AG09309 (cell line): ENCODE data around the gene BPIFB3.

Source experiments
- DNase-seq: peaks from one replicate; pipeline ENCODE4 v3.0.0-alpha.2; 2010; ENCODE audit warnings: low read depth
- H3K4me3 ChIP-seq: 2 replicates; pipeline ENCODE4 v1.5.1; 2011; ENCODE audit warnings: mild to moderate bottlenecking, low read depth, low read length, moderate library complexity; ENCODE audit not compliant: control insufficient read depth
- CTCF ChIP-seq: IDR thresholded peaks from 2 replicates; pipeline ENCODE4 v1.5.1; 2011; ENCODE audit warnings: mild to moderate bottlenecking, low read depth, low read length, inconsistent platforms; ENCODE audit not compliant: insufficient read depth, control insufficient read depth; ENCODE audit errors: missing control alignments

The BPIFB3 gene

GRCh38 chr20:33075281-33075680 is 21.6 kb downstream of the BPIFB3 start:
- H3K4me3 ChIP-seq = no peak overlapping the region
- TF ChIP-seq CTCF = no peak
- no peak for DNase-seq

GRCh38 chr20:33076662-33077372 is 23.1 kb downstream of the BPIFB3 start:
- no peak for TF ChIP-seq CTCF
- H3K4me3 ChIP-seq = no peak overlapping the region
- DNase-seq = no peak

GRCh38 chr20:33079259-33079658 is 25.6 kb downstream of the BPIFB3 start, which contains the start of gene BPIFB4:
Gene BPIFB4, plus strand, starts transcription at chr20:33079643. Its CDS starts 1,884 bp downstream, at chr20:33081527.
- TF ChIP-seq CTCF = no peak
- no peak within 1 kb of the TSS for H3K4me3 ChIP-seq
- DNase-seq = no peak

- DNase-seq = no peak
- TF ChIP-seq CTCF = no peak
Observed at GRCh38 chr20:33081411-33082154, 27.9 kb downstream of the BPIFB3 start.

GRCh38 chr20:33082546-33082945 is 28.8 kb downstream of the BPIFB3 start:
- no peak for TF ChIP-seq CTCF

More at GRCh38 chr20:33081411-33082154, 27.9 kb downstream of the BPIFB3 start:
- H3K4me3 ChIP-seq = no peak overlapping the region

GRCh38 chr20:33083544-33084340 is 30.0 kb downstream of the BPIFB3 start:
- TF ChIP-seq CTCF = no peak
- no peak for DNase-seq
- H3K4me3 ChIP-seq = no peak overlapping the region

More at GRCh38 chr20:33082546-33082945, 28.8 kb downstream of the BPIFB3 start:
- no peak overlapping the region for H3K4me3 ChIP-seq
- no peak for DNase-seq
